Measurements from ENCODE around the gene WNT9B. TPM values are rescaled to one million over a fixed set of nuclear protein-coding genes. Genes with fewer than 3 reads are reported as not detected.

WNT9B gene
- total RNA-seq, 1 experiment from 2014 or later: not detected

- ChIA-PET POLR2A (ENCODE audit: low non-redundant PET) (no interaction called here), CTCF (no interaction called here)
- Histone ChIP-seq H3K27me3 (replicated peaks; ENCODE audit: insufficient read depth, low read depth, low read length, poor library complexity) (peaks cover 28% of the 10 kb centered on the region), H3K4me3 (ENCODE audit: low read depth, low read length, poor library complexity, severe bottlenecking) (no peak overlapping the region), H3K36me3 (ENCODE audit: insufficient read depth, low read length, poor library complexity, severe bottlenecking) (no peaks in the 10 kb centered on the region), H3K9me3 (ENCODE audit: low read depth, low read length, poor library complexity, severe bottlenecking) (no peaks in the 10 kb centered on the region), H3K27ac (ENCODE audit: low read depth, low read length, poor library complexity, severe bottlenecking) (no peak overlapping the region), H3K4me1 (ENCODE audit: insufficient read depth, low read length, poor library complexity, severe bottlenecking) (no peaks in the 10 kb centered on the region)
- peak; percentile 58 for TF ChIP-seq CTCF (conservative IDR thresholded peaks at IDR 0.05; ENCODE audit: low read depth, low read length)
- TF ChIP-seq EZH2 (IDR thresholded peaks at IDR 0.05; ENCODE audit: borderline replicate concordance, low read depth, low read length, poor library complexity, severe bottlenecking): no peak
- no peak for DNase-seq (ENCODE audit: low spot score)
- intact Hi-C loops (cut with micrococcal nuclease; ENCODE audit: unreplicated experiment): no loop called here
- no TSS peak for BruUV-seq (replicated peaks)
Observed at GRCh38 chr17:46822388-46822921, 28.9 kb upstream of the WNT9B start.

- no TSS peak for BruUV-seq (replicated peaks)
- DNase-seq (ENCODE audit: low spot score): no peak
- ChIA-PET POLR2A (ENCODE audit: low non-redundant PET) (no interaction called here), CTCF (no interaction called here)
- Histone ChIP-seq H3K4me3 (ENCODE audit: low read depth, low read length, poor library complexity, severe bottlenecking) (no peak overlapping the region), H3K27ac (ENCODE audit: low read depth, low read length, poor library complexity, severe bottlenecking) (no peak overlapping the region), H3K4me1 (ENCODE audit: insufficient read depth, low read length, poor library complexity, severe bottlenecking) (no peaks in the 10 kb centered on the region), H3K27me3 (replicated peaks; ENCODE audit: insufficient read depth, low read depth, low read length, poor library complexity) (peaks cover 25% of the 10 kb centered on the region), H3K9me3 (ENCODE audit: low read depth, low read length, poor library complexity, severe bottlenecking) (no peaks in the 10 kb centered on the region), H3K36me3 (ENCODE audit: insufficient read depth, low read length, poor library complexity, severe bottlenecking) (no peaks in the 10 kb centered on the region)
- intact Hi-C loops (cut with micrococcal nuclease; ENCODE audit: unreplicated experiment): no loop called here
- TF ChIP-seq EZH2 (IDR thresholded peaks at IDR 0.05; ENCODE audit: borderline replicate concordance, low read depth, low read length, poor library complexity, severe bottlenecking) (no peak), CTCF (conservative IDR thresholded peaks at IDR 0.05; ENCODE audit: low read depth, low read length) (no peak)
Observed at GRCh38 chr17:46823657-46824056, 27.7 kb upstream of the WNT9B start.

GRCh38 chr17:46826116-46826515 lies 25.3 kb upstream of the WNT9B start:
- CTCF ChIA-PET: interaction anchor here (0.6 kb wide), 2 partner anchors 15 to 17 kb away, joined by 4 read pairs; no protein-coding TSS in a partner anchor

More at GRCh38 chr17:46826116-46826515, 25.3 kb upstream of the WNT9B start:
- POLR2A ChIA-PET (ENCODE audit: low non-redundant PET): no interaction called here
- H3K9me3 ChIP-seq (ENCODE audit: low read depth, low read length, poor library complexity, severe bottlenecking): no peaks in the 10 kb centered on the region
- no peak overlapping the region for H3K27ac ChIP-seq (ENCODE audit: low read depth, low read length, poor library complexity, severe bottlenecking)
- no peak overlapping the region for H3K4me3 ChIP-seq (ENCODE audit: low read depth, low read length, poor library complexity, severe bottlenecking)
- TF ChIP-seq EZH2 (IDR thresholded peaks at IDR 0.05; ENCODE audit: borderline replicate concordance, low read depth, low read length, poor library complexity, severe bottlenecking): no peak
- no peak for TF ChIP-seq CTCF (conservative IDR thresholded peaks at IDR 0.05; ENCODE audit: low read depth, low read length)
- no peaks in the 10 kb centered on the region for H3K36me3 ChIP-seq (ENCODE audit: insufficient read depth, low read length, poor library complexity, severe bottlenecking)
- H3K27me3 ChIP-seq (replicated peaks; ENCODE audit: insufficient read depth, low read depth, low read length, poor library complexity): peaks cover 2% of the 10 kb centered on the region
- no peak for DNase-seq (ENCODE audit: low spot score)
- intact Hi-C loops (cut with micrococcal nuclease; ENCODE audit: unreplicated experiment): no loop called here
- H3K4me1 ChIP-seq (ENCODE audit: insufficient read depth, low read length, poor library complexity, severe bottlenecking): no peaks in the 10 kb centered on the region
- BruUV-seq (replicated peaks): no TSS peak

Measured in A673 (cell line).